GM12891 (cell line): ENCODE data around the gene PLEKHA5.

ENCODE experiments used
- PAX5 ChIP-seq: IDR thresholded peaks from 2 replicates; pipeline ENCODE4 v1.6.1; 2011; ENCODE audit warnings: low read length, moderate library complexity, mild to moderate bottlenecking; ENCODE audit not compliant: insufficient read depth, severe bottlenecking
- POLR2A ChIP-seq: IDR thresholded peaks from 2 replicates; pipeline ENCODE4 v1.6.1; 2011; ENCODE audit warnings: low read depth, low read length, control low read depth
- POLR2AphosphoS5 ChIP-seq: IDR thresholded peaks from 2 replicates; pipeline ENCODE4 v1.6.1; 2011; ENCODE audit warnings: low read depth, low read length, control low read depth
- POU2F2 ChIP-seq: IDR thresholded peaks from 2 replicates; pipeline ENCODE4 v1.6.1; 2011; ENCODE audit warnings: low read depth, mild to moderate bottlenecking, control low read depth, low read length, moderate library complexity
- TAF1 ChIP-seq: IDR thresholded peaks from 2 replicates; pipeline ENCODE4 v1.6.1; 2011; ENCODE audit warnings: low read depth, low read length, control low read depth

- TF ChIP-seq POLR2AphosphoS5 (no peak), POLR2A (no peak), POU2F2 (no peak), TAF1 (no peak), PAX5 (no peak)
Observed at GRCh38 chr12:19191089-19191488, 61.6 kb downstream of the PLEKHA5 start.
